Colonic mucosa (tissue), 4 donors: ENCODE data around the gene TAX1BP1. TPM values are rescaled to one million over a fixed set of nuclear protein-coding genes. Genes with fewer than 3 reads are reported as not detected.

Source experiments
- DNase-seq: peaks from one replicate; pipeline ENCODE4 v3.0.0-alpha.2; 2020
- H3K27ac ChIP-seq: fragments of 200-600 bp; one replicate; pipeline ENCODE4 v1.8.0; 2021
- H3K27me3 ChIP-seq: fragments of 200-600 bp; one replicate; pipeline ENCODE4 v1.8.0; 2021
- H3K36me3 ChIP-seq: fragments of 200-600 bp; one replicate; pipeline ENCODE4 v1.8.0; 2021
- H3K4me1 ChIP-seq: fragments of 200-600 bp; one replicate; pipeline ENCODE4 v1.8.0; 2021; ENCODE audit warnings: mild to moderate bottlenecking
- H3K4me3 ChIP-seq: fragments of 200-600 bp; one replicate; pipeline ENCODE4 v1.8.0; 2021
- H3K9ac ChIP-seq, 2 donors: one replicate each; pipeline ENCODE4 v1.7.0; 2013; ENCODE audit warnings: control low read depth in 2 of 2, low read depth in 2 of 2, low read length in 2 of 2
- H3K9me3 ChIP-seq: fragments of 200-600 bp; one replicate; pipeline ENCODE4 v1.8.0; 2021
- intact Hi-C: fragments of 100-400 bp; cut with DNase I; formaldehyde crosslinking; loops from one replicate; pipeline ENCODE4 v1.14.1; 2022
- total RNA-seq, 2 donors: library from RNA; stranded (reverse); fragmentation: NEBNext Ultra II Directional in 1 of 2; extraction: Animal tissue kit (Norgen Biotek cat#: 25700) in 1 of 2; gene quantifications; one replicate each; pipeline ENCODE4 v1.2.1, GENCODE V29; 2021
- TF ChIP-seq, protein P1 (sequence below): fragments of 200-600 bp; IDR thresholded peaks from one replicate; pipeline ENCODE4 v1.8.0; 2022; ENCODE audit warnings: antibody characterized with exemption, mild to moderate bottlenecking
- donor health status: healthy.
- donor health status: DM: no; HTN: no; CAD: no.
- donor health status: DM: no; HTN: no; CAD: no.

Gene TAX1BP1
- total RNA-seq, 2 donors from 2014 or later, result 96.6 to 156 TPM

DNA sequence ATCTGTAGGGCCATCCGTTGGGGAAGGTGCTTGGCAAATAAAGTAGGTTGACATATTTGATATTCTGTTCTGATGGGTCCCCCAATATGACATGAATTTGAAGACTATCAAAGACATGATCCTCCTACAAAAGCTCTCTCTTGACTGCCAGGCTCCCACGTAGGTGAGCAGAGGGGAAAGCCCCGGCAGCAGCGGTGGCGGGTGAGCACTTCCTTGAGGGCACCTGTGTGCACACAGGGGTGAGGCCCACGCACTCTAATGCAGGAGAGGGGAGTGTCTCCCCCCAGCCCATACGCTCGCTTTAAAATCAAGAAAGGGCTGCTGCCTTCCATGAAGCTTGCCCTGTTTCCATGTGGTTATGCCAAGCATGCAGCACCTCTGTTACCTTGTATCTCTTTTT, 100.4 kb downstream of the TAX1BP1 start:
- intact Hi-C loops, result no loop called here
- no peak for DNase-seq
- Histone ChIP-seq H3K27me3 (no peaks in the 10 kb centered on the region), H3K4me3 (no peak overlapping the region), H3K9ac (no peak overlapping the region), H3K36me3 (no peaks in the 10 kb centered on the region), H3K4me1 (no peaks in the 10 kb centered on the region), H3K27ac (no peak overlapping the region), H3K9me3 (no peaks in the 10 kb centered on the region)
- TF ChIP-seq, protein P1, sequence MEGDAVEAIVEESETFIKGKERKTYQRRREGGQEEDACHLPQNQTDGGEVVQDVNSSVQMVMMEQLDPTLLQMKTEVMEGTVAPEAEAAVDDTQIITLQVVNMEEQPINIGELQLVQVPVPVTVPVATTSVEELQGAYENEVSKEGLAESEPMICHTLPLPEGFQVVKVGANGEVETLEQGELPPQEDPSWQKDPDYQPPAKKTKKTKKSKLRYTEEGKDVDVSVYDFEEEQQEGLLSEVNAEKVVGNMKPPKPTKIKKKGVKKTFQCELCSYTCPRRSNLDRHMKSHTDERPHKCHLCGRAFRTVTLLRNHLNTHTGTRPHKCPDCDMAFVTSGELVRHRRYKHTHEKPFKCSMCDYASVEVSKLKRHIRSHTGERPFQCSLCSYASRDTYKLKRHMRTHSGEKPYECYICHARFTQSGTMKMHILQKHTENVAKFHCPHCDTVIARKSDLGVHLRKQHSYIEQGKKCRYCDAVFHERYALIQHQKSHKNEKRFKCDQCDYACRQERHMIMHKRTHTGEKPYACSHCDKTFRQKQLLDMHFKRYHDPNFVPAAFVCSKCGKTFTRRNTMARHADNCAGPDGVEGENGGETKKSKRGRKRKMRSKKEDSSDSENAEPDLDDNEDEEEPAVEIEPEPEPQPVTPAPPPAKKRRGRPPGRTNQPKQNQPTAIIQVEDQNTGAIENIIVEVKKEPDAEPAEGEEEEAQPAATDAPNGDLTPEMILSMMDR, result no peak

DNA sequence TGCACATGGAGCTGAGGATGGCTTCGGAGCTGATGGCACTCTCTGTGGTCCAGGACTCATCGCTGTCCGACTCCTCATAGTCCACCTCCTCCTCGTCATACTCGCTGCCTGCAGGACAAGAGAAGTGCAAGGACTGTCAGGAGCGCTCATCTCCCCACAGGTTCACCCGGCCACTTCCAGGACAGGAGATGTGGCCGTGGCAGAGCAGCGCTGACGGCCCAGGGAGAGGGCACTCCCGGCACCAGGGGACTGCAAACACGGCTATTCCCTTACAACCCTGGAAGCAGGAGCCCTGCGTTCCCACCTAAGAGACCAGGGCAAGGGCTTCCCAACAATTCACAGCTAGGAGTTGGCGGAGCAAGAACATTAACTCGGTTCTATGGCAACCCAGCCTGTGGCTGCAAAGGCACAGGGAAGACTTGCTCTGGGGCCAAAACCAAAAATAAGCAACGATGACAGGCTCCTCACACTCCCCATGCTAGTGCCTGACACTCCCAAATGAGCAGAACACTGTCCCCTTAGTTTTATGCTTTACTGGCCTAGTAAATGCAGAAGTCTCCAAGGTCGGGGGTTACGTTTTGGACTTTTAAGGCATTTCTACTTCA, 100.9 kb downstream of the TAX1BP1 start:
- TF ChIP-seq, protein P1, result no peak
- H3K4me3 ChIP-seq, result no peak overlapping the region
- intact Hi-C loops, result no loop called here
- no peaks in the 10 kb centered on the region for H3K27me3 ChIP-seq
- no peak overlapping the region for H3K27ac ChIP-seq
- no peaks in the 10 kb centered on the region for H3K4me1 ChIP-seq
- H3K9ac ChIP-seq, result no peak overlapping the region
- no peaks in the 10 kb centered on the region for H3K36me3 ChIP-seq
- no peaks in the 10 kb centered on the region for H3K9me3 ChIP-seq
- no peak for DNase-seq

DNA sequence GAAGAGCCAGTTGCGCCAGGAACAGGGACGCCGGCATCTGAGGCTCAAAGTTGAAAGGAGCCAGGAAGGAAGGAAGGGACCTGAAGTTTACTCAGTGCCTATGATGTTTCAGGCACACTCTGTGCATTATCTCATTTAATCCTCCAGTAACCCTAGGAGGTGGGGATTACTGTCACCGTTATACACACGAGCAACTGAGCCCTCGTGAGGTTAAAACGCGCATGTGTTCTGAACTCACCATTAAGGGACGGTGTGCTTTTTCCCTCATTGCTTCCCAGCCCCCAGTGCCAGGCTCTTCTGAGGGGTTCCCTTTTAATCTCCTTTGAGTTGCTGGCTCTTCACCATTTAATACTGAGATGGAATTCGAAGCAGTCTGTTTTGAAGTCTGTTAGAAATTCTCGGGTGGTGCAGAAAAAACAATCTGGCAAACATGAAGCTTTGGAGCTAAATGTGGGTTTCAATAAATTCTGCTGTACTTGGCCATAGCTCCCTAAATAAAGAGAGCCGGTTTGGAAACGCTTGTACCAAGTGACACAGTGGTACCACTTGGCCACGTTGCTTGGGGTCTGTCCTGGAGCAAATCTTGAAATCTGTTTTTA, 102.2 kb downstream of the TAX1BP1 start:
- H3K27me3 ChIP-seq, result no peaks in the 10 kb centered on the region
- H3K27ac ChIP-seq, result no peak overlapping the region
- intact Hi-C loops, result no loop called here
- no peaks in the 10 kb centered on the region for H3K9me3 ChIP-seq
- DNase-seq, result no peak
- no peaks in the 10 kb centered on the region for H3K36me3 ChIP-seq
- TF ChIP-seq, protein P1, result no peak
- H3K4me3 ChIP-seq, result no peak overlapping the region
- H3K4me1 ChIP-seq, result no peaks in the 10 kb centered on the region
- H3K9ac ChIP-seq, result no peak overlapping the region

DNA sequence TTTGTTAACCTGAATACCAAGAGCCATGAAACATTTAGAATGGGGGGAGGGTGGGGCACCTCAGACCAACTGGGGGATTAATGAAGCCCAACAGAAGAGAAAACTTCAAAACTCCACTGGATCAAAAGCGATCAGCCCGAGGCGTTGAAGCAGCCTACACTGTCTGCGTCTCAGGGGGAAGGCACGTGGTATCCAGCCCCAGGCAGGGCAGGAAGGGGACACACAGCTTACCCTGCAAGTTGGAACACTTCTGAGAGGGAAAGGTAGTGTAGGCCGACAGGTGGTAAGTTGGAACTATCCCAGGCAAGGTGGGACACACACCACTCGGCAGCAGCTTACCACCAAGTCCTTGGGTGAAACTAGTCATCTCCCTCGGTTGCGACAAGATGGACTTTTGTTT, 102.9 kb downstream of the TAX1BP1 start:
- TF ChIP-seq, protein P1, result no peak
- intact Hi-C loops, result no loop called here
- no peak overlapping the region for H3K27ac ChIP-seq
- no peaks in the 10 kb centered on the region for H3K27me3 ChIP-seq
- H3K9me3 ChIP-seq, result no peaks in the 10 kb centered on the region
- no peak overlapping the region for H3K4me3 ChIP-seq
- H3K36me3 ChIP-seq, result no peaks in the 10 kb centered on the region
- no peak for DNase-seq
- H3K9ac ChIP-seq, result no peak overlapping the region
- H3K4me1 ChIP-seq, result no peaks in the 10 kb centered on the region

DNA sequence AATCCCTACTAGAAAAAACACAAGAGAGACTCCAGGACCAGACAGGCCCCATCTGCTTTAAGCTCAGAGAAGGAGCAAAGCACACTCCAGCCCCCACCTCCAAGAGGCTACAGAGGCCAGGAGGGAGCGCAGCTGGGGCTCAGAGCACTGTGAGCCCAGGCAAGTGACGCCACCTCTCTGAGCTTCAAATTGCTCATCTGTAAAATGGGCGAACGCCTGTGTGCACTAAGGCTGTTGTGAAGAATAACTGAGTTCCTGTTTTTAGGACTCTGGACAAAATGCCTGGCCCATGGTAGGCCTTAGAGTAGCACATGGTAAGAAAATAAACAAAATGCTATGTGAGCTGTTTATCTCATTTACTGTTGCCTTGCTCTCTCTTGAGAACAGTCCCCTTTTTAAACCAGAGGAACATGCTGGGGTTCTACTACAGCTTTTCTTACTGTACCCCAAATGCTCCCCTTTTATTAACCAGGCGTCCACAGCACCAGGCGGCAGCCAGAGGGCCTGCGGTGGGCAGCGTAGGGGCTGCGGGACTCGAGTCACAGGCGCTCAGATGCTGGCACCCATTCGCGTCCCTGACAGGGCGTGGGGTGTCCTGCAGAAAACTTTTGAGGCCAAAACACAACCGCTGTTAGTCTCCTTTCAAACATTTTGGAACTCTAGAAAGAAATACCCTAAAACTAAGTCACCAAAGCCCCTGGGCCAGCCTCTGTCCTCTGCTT, 103.8 kb downstream of the TAX1BP1 start:
- Histone ChIP-seq H3K9me3 (no peaks in the 10 kb centered on the region), H3K4me1 (no peaks in the 10 kb centered on the region), H3K27me3 (no peaks in the 10 kb centered on the region), H3K9ac (no peak overlapping the region), H3K27ac (no peak overlapping the region), H3K4me3 (no peak overlapping the region), H3K36me3 (no peaks in the 10 kb centered on the region)
- no peak for DNase-seq
- TF ChIP-seq, protein P1, result no peak
- intact Hi-C loops, result no loop called here
